Sigmoid colon (tissue), 7 donors: ENCODE data around the gene LXN. TPM values are rescaled to one million over a fixed set of nuclear protein-coding genes. Genes with fewer than 3 reads are reported as not detected.

Source experiments
- DNase-seq: peaks from one replicate; pipeline ENCODE4 v3.0.0-alpha.2; 2019
- H3K27ac ChIP-seq, 4 donors: fragments of 200-600 bp; sonication (generic); one replicate each; pipeline ENCODE4 v1.5.1; 2016 to 2019; ENCODE audit warnings: mild to moderate bottlenecking in 1 of 4
- H3K27me3 ChIP-seq, 3 donors: fragments of 200-600 bp; sonication (generic); one replicate each; pipeline ENCODE4 v1.5.1; 2019; ENCODE audit warnings: mild to moderate bottlenecking in 1 of 3
- H3K36me3 ChIP-seq, 4 donors: fragments of 200-600 bp; sonication (generic); one replicate each; pipeline ENCODE4 v1.5.1; 2016 to 2019
- H3K4me1 ChIP-seq, 4 donors: fragments of 200-600 bp; sonication (generic); one replicate each; pipeline ENCODE4 v1.5.1; 2017 to 2019
- H3K4me3 ChIP-seq, 4 donors: fragments of 200-600 bp; sonication (generic); one replicate each; pipeline ENCODE4 v1.5.1; 2017 to 2019; ENCODE audit warnings: mild to moderate bottlenecking in 2 of 4, moderate library complexity in 1 of 4
- H3K9me3 ChIP-seq, 4 donors: fragments of 200-600 bp in 3 of 4; sonication (generic) in 3 of 4; one replicate each; pipeline versions ENCODE4 v1.5.1 to v1.6.1; 2013 to 2019
- CTCF ChIP-seq, 4 experiments: fragments of 450-650 bp in 3 of 4; fragments of 200-600 bp in 1 of 4; IDR thresholded peaks; one replicate each; pipeline ENCODE4 v1.5.1; 2016 to 2019; ENCODE audit warnings: antibody characterized with exemption in 4 of 4, mild to moderate bottlenecking in 3 of 4, moderate library complexity in 2 of 4
- EP300 ChIP-seq, 4 donors: sonication (generic); formaldehyde crosslinking; IDR thresholded peaks; one replicate each; pipeline ENCODE4 v1.6.1; 2017; ENCODE audit warnings: antibody characterized with exemption in 4 of 4
- POLR2A ChIP-seq, 2 donors: fragments of 450-650 bp; IDR thresholded peaks; one replicate each; pipeline ENCODE4 v1.6.1; 2016; ENCODE audit warnings: antibody characterized with exemption in 2 of 2, mild to moderate bottlenecking in 2 of 2, moderate library complexity in 2 of 2
- POLR2AphosphoS5 ChIP-seq, 4 donors: sonication (generic); formaldehyde crosslinking; IDR thresholded peaks; one replicate each; pipeline ENCODE4 v1.6.1; 2017; ENCODE audit warnings: antibody characterized with exemption in 4 of 4
- WGBS, 2 donors: extraction: QIAGEN DNeasy Blood & Tissue Kit; methylation state at CpG; one replicate each; pipeline ENCODE4 v1.1.7; 2013; 5-methylcytosine and 5-hydroxymethylcytosine counted together
- intact Hi-C: fragments of 100-400 bp; cut with DNase I; formaldehyde crosslinking; loops from one replicate; pipeline ENCODE4 v1.15.1; 2023
- polyA plus RNA-seq, 3 donors: library from polyadenylated mRNA; stranded (reverse); fragments of 200-250 nt; gene quantifications; one replicate each; pipeline ENCODE4 v1.2.3, GENCODE V29; 2013
- total RNA-seq, 4 donors: library from RNA; depleted of rRNA; stranded (reverse); fragments of >200 nt; gene quantifications; one replicate each; pipeline ENCODE4 v1.1.0, GENCODE V29; 2016
- donor health status: healthy with polysubstance abuse.
- donor health status: Bipolar disorder and iron deficiency.
- donor health status: healthy.

The LXN gene
- total and polyA plus RNA-seq, 7 donors = 8.6 to 97.3 (median 13.2) TPM

GRCh38 chr3:158642474-158643210 lies 29.8 kb downstream of the LXN start:
- no peaks in the 10 kb centered on the region for H3K9me3 ChIP-seq
- intact Hi-C loops = loop anchor here (5.0 to 10.0 kb wide), 2 partner anchors 68 to 160 kb away; partner anchors contain the start of genes MFSD1 and MLF1
- no peak overlapping the region for H3K27ac ChIP-seq
- H3K4me3 ChIP-seq = no peak overlapping the region
- H3K4me1 ChIP-seq = peaks cover 0 to 18% (median 14%) of the 10 kb centered on the region in 4 donors
- WGBS, 2 donors = 82 to 92% methylated on average over 6 of the region's 6 CpGs
- DNase-seq = no peak
- no peak for TF ChIP-seq CTCF (IDR thresholded peaks at IDR 0.05)
- no peak for TF ChIP-seq EP300 (IDR thresholded peaks at IDR 0.05)
- no peak for TF ChIP-seq POLR2AphosphoS5 (IDR thresholded peaks at IDR 0.05)
- TF ChIP-seq POLR2A (IDR thresholded peaks at IDR 0.05) = no peak
- peaks cover 0 to 18% (median 2%) of the 10 kb centered on the region in 4 donors for H3K36me3 ChIP-seq
- no peaks in the 10 kb centered on the region for H3K27me3 ChIP-seq

- H3K36me3 ChIP-seq = peaks cover 0 to 12% (median 2%) of the 10 kb centered on the region in 4 donors
- peaks cover 0 to 18% (median 14%) of the 10 kb centered on the region in 4 donors for H3K4me1 ChIP-seq
- TF ChIP-seq EP300 (IDR thresholded peaks at IDR 0.05) = no peak
- TF ChIP-seq POLR2A (IDR thresholded peaks at IDR 0.05) = no peak
- TF ChIP-seq POLR2AphosphoS5 (IDR thresholded peaks at IDR 0.05) = no peak
- TF ChIP-seq CTCF (IDR thresholded peaks at IDR 0.05) = no peak
- H3K9me3 ChIP-seq = no peaks in the 10 kb centered on the region
- no peak for DNase-seq
- WGBS, 2 donors = 93% methylated on average over 7 of the region's 7 CpGs
- no peak overlapping the region for H3K4me3 ChIP-seq
- intact Hi-C loops = loop anchor here (5.0 to 10.0 kb wide), 2 partner anchors 67 to 160 kb away; partner anchors contain the start of genes MFSD1 and MLF1
- H3K27ac ChIP-seq = no peak overlapping the region
- H3K27me3 ChIP-seq = no peaks in the 10 kb centered on the region
Measured at GRCh38 chr3:158642005-158642404, 30.4 kb downstream of the LXN start.

GRCh38 chr3:158640646-158641045 lies 31.8 kb downstream of the LXN start:
- WGBS, 2 donors = 88% methylated on average over 7 of the region's 7 CpGs
- H3K4me1 ChIP-seq = peaks cover 0 to 10% (median 7%) of the 10 kb centered on the region in 4 donors
- H3K4me3 ChIP-seq = no peak overlapping the region
- intact Hi-C loops = loop anchor here (5.0 to 10.0 kb wide), 2 partner anchors 66 to 162 kb away; partner anchors contain the start of genes MFSD1 and MLF1
- no peak for TF ChIP-seq POLR2AphosphoS5 (IDR thresholded peaks at IDR 0.05)
- TF ChIP-seq POLR2A (IDR thresholded peaks at IDR 0.05) = no peak
- no peak overlapping the region for H3K27ac ChIP-seq
- DNase-seq = no peak
- no peaks in the 10 kb centered on the region for H3K36me3 ChIP-seq
- H3K27me3 ChIP-seq = no peaks in the 10 kb centered on the region
- no peaks in the 10 kb centered on the region for H3K9me3 ChIP-seq

- H3K9me3 ChIP-seq = no peaks in the 10 kb centered on the region
- intact Hi-C loops = no loop called here
- no peak for DNase-seq
- TF ChIP-seq CTCF (IDR thresholded peaks at IDR 0.05) = no peak
- no peak for TF ChIP-seq EP300 (IDR thresholded peaks at IDR 0.05)
- TF ChIP-seq POLR2A (IDR thresholded peaks at IDR 0.05) = no peak
- no peak for TF ChIP-seq POLR2AphosphoS5 (IDR thresholded peaks at IDR 0.05)
- H3K27ac ChIP-seq = no peak overlapping the region
- no peak overlapping the region for H3K4me3 ChIP-seq
- no peaks in the 10 kb centered on the region for H3K27me3 ChIP-seq
- no peaks in the 10 kb centered on the region for H3K4me1 ChIP-seq
- no peaks in the 10 kb centered on the region for H3K36me3 ChIP-seq
Measured at GRCh38 chr3:158631981-158632380, 40.5 kb downstream of the LXN start.

GRCh38 chr3:158625881-158626280 lies 46.6 kb downstream of the LXN start:
- no peaks in the 10 kb centered on the region for H3K27me3 ChIP-seq
- WGBS, 2 donors = 38 to 82% methylated on average over 1 of the region's 1 CpG
- H3K9me3 ChIP-seq = peaks cover 0 to 2% (median 0%) of the 10 kb centered on the region in 4 donors
- H3K4me3 ChIP-seq = no peak overlapping the region
- no peak overlapping the region for H3K27ac ChIP-seq
- no peak for DNase-seq
- TF ChIP-seq CTCF (IDR thresholded peaks at IDR 0.05) (no peak), POLR2A (IDR thresholded peaks at IDR 0.05) (no peak), POLR2AphosphoS5 (IDR thresholded peaks at IDR 0.05) (no peak), EP300 (IDR thresholded peaks at IDR 0.05) (no peak)
- H3K36me3 ChIP-seq = no peaks in the 10 kb centered on the region
- no peaks in the 10 kb centered on the region for H3K4me1 ChIP-seq
- intact Hi-C loops = no loop called here
